ENCODE results near the gene BAZ2B.

GRCh38 chr2:159650574-159650973 lies 34.2 kb upstream of the BAZ2B start:
- no peak for TF ChIP-seq CTCF (IDR thresholded peaks at IDR 0.05)
- TF ChIP-seq POLR2A (IDR thresholded peaks at IDR 0.05) = no peak
